GM12801 (cell line): ENCODE results near the gene NAV1.

ENCODE experiments used
- TF ChIP-seq, protein P1 (sequence below): IDR thresholded peaks from one replicate; pipeline ENCODE4 v1.5.1; 2011; ENCODE audit warnings: control low read depth; ENCODE audit not compliant: insufficient read length; ENCODE audit errors: extremely low read depth

The NAV1 gene

DNA sequence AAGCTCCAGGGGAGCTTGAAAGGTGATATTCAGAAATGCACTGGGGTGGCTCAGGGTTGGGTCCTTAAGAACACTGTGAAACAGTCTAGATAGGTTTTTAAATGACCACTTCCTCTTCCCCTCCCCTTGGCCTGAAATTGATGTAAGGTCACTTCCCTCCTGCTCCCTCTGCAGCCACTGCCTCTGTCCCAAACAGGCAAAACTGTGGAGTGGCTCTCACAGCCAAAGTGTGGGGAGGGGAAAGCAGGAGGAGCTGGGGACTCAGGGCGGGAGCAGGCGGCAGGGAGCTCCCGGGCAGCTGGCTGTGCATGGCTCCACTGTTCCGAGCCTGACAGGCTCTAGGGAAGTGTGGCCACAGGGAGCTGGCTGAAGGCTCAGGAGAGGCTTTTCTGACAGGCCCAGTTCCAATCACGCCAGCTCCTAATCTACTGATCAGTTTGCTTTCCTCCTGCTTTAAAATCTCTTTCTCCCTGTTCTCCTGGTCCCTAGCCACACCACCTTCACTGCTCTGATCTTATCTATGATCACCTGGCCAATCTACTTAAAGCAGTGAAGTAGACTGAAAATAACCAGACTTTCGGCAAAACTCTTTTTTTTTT, 26.9 kb upstream of the NAV1 start:
- TF ChIP-seq, protein P1, sequence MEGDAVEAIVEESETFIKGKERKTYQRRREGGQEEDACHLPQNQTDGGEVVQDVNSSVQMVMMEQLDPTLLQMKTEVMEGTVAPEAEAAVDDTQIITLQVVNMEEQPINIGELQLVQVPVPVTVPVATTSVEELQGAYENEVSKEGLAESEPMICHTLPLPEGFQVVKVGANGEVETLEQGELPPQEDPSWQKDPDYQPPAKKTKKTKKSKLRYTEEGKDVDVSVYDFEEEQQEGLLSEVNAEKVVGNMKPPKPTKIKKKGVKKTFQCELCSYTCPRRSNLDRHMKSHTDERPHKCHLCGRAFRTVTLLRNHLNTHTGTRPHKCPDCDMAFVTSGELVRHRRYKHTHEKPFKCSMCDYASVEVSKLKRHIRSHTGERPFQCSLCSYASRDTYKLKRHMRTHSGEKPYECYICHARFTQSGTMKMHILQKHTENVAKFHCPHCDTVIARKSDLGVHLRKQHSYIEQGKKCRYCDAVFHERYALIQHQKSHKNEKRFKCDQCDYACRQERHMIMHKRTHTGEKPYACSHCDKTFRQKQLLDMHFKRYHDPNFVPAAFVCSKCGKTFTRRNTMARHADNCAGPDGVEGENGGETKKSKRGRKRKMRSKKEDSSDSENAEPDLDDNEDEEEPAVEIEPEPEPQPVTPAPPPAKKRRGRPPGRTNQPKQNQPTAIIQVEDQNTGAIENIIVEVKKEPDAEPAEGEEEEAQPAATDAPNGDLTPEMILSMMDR = no peak

DNA sequence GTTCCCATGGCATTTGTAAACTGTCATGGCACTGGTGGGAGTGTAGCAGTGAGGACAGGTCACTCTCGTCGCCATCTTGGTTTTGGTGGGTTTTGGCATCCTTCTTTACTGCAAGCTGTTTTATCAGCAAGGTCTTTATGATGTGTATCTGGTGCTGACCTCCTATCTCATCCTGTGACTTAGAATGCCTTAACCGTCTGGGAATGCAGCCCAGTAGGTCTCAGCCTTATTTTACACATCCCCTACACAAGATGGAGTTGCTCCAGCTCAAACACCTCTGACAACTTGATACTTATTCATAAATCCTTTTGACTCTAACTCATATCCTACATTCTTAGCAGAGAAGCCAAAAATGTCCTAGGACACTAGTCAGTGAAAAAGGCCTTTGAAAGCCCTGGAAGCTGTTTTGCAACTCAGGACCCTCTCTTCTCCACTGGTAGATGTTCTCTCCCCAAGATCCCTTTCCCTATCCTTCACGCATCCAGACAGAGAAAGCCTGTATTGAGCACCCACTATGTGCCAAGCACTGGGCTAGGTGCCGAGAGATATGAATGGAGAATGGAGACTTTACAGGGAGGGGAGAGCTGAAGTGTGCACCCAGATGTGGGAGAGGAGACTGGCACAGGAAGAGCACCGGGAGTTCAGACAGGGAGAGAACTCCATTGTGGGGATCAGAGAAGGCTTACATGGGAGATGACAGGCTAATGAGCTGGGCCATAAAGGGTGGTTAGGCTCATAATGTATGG, 25.3 kb upstream of the NAV1 start:
- TF ChIP-seq, protein P1 = no peak

DNA sequence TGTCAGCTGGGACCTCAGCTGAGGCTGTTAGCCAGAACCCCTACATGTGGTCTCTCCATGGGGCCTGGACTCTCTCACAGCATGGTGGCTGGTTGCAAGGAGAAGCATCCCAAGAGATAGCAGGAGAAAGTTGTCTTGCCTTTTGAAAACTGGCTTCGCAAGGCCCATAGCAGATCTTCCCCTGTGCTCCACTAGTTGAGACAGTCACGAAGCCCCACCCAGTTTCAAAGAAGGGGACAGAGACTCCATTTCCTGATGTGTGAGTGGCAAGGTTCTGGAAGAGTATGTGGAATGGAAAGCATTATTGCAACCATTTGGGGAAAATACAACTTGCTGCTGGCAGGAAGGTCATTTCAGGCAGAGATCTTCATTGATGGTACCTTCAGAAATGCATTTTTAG, 24.5 kb upstream of the NAV1 start:
- TF ChIP-seq, protein P1 = no peak

DNA sequence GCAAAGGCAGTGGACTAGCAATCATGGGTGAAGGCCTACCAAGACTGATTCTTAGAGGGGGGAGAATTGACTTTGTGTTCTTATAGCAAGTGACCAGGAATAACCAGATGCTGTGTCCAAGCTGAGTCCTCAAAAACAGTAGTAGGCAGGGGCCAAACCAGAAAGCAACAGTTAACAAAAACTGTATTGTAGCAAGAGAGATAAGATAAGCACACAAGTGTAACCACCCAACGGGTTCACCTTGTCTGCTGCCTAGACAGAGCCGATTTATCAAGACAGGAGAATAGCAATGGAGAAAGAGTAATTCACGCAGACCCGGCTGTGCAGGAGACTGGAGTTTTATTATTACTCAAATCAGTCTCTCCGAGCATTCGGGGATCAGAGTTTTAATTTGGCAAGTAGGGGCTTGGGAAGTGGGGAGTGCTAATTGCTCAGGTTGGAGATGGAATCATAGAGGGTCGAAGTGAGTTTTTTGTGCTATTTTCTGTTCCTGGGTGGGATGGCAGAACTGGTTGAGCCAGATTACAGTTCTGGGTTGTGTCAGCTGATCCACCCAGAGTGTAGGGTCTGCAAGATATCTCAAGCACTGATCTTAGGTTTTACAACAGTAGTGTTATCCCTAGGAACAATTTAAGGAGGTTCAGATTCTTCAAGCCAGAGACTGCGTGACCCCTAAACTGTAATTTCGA, 23.7 kb upstream of the NAV1 start:
- TF ChIP-seq, protein P1 = no peak

DNA sequence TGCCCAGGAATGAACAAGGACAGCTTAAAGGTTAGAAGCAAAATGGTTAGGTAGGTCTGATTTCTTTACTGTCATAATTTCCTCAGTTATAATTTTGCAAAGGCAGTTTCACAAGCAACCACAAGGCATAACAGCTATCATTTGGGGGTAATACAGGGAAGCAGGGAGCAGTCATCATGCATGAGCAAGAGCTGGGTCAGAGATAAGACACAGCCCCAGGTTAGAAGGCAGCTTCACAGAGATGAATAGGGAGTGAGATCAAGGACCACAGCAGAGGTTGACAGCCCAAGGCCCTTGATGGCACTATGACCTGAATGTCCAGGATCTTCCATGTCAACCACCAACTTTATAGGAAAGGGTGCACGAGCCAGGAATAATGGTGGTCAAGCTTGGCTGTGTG, 23.0 kb upstream of the NAV1 start:
- TF ChIP-seq, protein P1 = no peak

DNA sequence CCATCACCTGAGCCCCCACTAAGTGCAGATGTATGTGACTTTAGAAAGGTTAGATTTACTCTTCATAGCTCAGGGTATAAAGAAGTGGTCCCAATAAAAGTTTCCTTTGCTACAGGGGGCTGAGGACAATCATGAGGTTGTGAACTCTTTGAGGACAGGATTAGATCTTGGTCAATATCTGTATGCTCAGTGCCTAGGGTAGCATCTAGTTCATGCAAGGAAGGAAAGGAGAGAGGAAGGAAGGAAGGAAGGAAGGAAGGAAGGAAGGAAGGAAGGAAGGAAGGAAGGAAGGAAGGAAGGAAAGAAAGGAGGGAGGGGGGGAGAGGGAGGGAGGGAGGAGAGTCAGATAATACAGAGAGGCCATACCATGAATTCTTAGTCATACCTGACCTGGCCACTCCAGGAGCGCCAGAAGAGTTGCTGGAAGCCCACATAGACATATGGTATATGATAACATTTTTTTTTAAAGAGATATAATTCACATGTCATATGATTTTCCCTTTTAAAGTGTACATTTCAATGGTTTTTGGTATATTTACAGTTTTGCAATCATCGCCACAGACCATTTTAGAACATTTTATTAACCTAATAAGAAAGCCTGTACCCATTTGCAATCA, 22.3 kb upstream of the NAV1 start:
- TF ChIP-seq, protein P1 = no peak

DNA sequence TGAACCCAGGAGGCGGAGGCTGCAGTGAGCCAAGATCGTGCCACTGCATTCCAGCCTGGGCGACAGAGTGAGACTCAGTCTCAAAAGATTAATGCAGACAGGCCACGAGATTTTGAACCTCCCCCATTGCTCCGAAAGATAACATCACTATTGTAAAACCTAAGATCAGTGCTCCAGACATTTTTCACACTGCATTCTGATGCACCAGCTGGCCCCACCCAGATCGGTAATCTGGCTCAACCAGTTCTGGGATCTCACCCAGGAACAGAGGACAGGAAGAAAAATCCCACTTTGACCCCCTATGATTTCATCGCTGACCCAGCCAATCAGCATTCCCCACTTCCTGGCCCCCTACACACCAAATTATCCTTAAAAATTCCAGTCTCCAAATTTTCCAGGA, 21.3 kb upstream of the NAV1 start:
- TF ChIP-seq, protein P1 = no peak
